IPS-18a (cell line): ENCODE results near the gene COL4A1.

ENCODE experiments used
- H3K27ac ChIP-seq: one replicate; pipeline ENCODE4 v1.5.1; 2013; ENCODE audit warnings: low read length
- H3K27me3 ChIP-seq: one replicate; pipeline ENCODE4 v1.6.1; 2013; ENCODE audit warnings: mild to moderate bottlenecking, low read length; ENCODE audit not compliant: control insufficient read depth, insufficient read depth
- H3K36me3 ChIP-seq: one replicate; pipeline ENCODE4 v1.6.1; 2013; ENCODE audit warnings: low read depth, low read length; ENCODE audit not compliant: control insufficient read depth
- H3K4me1 ChIP-seq: one replicate; pipeline ENCODE4 v1.6.1; 2013; ENCODE audit warnings: low read depth, low read length; ENCODE audit not compliant: control insufficient read depth
- H3K4me3 ChIP-seq: one replicate; pipeline ENCODE4 v1.5.1; 2013; ENCODE audit warnings: low read length
- H3K9ac ChIP-seq: one replicate; pipeline ENCODE4 v1.6.1; 2013; ENCODE audit warnings: mild to moderate bottlenecking, low read length, moderate library complexity
- H3K9me3 ChIP-seq: one replicate; pipeline ENCODE4 v1.6.1; 2013; ENCODE audit warnings: low read depth, low read length; ENCODE audit not compliant: control insufficient read depth

COL4A1 gene

DNA sequence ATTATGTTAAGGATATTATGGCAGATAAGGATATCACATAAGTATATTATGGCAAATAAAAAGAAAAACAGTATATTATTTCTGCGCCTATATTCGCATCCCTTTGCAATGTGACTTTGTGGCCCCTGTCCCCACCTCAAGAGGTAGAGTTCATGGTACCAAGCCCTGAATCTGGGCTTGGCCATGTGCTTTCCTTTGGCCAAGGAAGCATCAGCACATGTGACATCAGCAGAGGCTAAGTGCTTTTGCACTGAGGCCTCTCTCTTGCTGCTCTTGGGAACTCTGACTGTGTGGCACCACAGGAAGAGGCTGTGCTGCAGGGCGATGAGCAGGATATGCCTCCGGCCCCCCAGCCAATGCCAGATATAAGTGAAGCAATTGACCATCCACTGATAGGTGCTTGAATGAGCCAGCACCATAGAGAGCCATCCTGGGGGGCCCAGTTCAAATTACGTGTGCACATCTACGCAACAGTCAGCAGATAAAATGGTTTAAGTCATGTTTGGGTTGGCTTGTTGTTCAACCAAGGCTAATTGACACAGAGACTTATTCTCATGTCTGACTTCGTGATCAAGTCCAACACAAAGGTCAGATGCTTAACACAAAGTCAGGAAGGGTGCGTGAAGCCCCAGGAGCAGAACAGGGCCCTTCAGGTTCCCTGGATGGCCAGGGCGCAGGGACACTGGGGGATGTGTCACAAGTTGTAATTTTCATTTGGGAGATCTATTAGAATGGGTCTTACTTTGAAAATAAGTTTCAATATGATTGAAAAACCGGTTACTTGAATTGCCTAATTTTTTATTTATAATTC is 173.3 kb downstream of the COL4A1 start:
- H3K36me3 ChIP-seq: no peaks in the 10 kb centered on the region
- H3K9me3 ChIP-seq: no peaks in the 10 kb centered on the region
- H3K4me3 ChIP-seq: no peak overlapping the region
- no peak overlapping the region for H3K9ac ChIP-seq
- no peak overlapping the region for H3K27ac ChIP-seq
- peaks cover 19% of the 10 kb centered on the region for H3K27me3 ChIP-seq
- peaks cover 47% of the 10 kb centered on the region for H3K4me1 ChIP-seq

DNA sequence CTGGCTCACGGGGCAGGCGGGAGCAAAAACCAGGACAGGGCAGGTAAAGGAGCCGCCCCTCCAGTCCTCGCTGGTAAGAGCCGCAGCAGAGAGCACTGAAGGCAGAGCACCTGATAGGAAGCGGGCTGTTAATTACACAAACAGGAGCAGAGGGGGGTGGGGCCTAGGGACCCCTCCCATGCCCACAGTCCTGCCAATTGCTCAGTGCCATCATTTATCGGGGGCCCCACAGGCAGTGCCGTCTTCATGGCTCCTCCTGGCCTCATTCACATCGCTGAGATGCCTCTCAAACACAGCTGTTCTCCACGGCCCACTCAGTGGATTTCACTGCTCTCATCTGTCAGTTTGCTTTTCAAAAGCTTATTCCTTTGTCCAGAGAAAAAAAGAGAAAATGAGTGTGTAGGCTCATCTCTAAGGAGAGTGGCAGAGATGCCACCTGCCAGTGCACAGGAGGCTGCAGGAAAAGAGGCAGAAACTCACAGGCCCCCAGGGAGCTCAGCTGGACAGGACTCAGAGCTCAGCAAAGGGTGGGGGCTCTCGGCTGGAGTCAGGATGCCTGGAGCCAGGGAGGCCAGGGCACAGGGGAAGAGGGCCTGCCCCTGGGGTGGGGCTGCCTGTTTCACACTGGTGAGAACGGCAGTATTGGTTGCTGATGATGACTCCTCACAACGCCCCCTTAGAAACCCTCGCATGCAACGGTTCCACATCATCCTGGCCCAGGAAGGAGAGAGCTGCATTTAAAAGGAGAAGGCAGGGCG is 174.6 kb downstream of the COL4A1 start:
- Histone ChIP-seq H3K27ac (no peak overlapping the region), H3K4me3 (no peak overlapping the region), H3K4me1 (peaks cover 45% of the 10 kb centered on the region), H3K36me3 (no peaks in the 10 kb centered on the region), H3K9ac (no peak overlapping the region), H3K27me3 (peaks cover 8% of the 10 kb centered on the region), H3K9me3 (no peaks in the 10 kb centered on the region)

DNA sequence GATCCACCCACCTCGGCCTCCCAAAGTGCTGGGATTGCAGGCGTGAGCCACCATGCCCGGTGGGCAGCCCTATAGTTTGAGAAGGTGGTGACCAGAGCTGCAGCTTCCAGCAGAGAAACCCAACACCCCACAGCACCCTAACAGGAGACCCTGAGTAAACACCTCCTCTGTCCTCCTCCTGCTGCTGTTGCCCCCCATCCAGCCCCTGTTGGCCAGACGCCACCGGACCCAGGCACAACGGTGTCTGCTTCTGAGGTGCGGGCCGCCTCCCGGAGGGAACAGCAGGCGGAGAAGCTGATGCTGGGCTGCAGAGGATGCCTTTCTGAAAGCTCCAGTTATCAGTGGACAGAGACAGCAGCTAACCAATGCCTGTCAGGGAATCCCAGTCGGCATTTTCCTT is 175.5 kb downstream of the COL4A1 start:
- Histone ChIP-seq H3K27ac (no peak overlapping the region), H3K4me1 (peaks cover 36% of the 10 kb centered on the region), H3K36me3 (no peaks in the 10 kb centered on the region), H3K27me3 (no peaks in the 10 kb centered on the region), H3K9me3 (no peaks in the 10 kb centered on the region), H3K4me3 (no peak overlapping the region), H3K9ac (no peak overlapping the region)

DNA sequence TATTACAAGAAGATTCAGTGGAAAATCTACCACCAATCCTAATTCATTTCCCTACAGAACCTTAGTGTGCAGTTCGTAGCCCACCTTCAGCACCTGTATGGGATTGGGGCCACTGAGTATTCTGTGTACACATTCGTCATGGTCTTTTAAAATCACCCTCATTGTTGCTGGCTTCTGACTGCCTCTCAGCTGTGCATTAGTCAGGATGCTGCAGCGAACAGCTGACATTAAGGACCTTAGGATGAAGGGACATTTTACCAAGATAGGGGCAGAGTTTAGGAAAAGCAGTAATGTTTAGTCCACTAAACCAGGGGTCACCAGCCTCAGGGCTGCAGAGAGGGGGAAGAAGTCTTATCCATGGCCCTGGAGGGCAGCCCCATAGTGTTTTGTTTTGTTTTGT is 176.5 kb downstream of the COL4A1 start:
- Histone ChIP-seq H3K9me3 (no peaks in the 10 kb centered on the region), H3K4me3 (no peak overlapping the region), H3K27me3 (no peaks in the 10 kb centered on the region), H3K27ac (no peak overlapping the region), H3K4me1 (peaks cover 36% of the 10 kb centered on the region), H3K36me3 (no peaks in the 10 kb centered on the region), H3K9ac (no peak overlapping the region)

DNA sequence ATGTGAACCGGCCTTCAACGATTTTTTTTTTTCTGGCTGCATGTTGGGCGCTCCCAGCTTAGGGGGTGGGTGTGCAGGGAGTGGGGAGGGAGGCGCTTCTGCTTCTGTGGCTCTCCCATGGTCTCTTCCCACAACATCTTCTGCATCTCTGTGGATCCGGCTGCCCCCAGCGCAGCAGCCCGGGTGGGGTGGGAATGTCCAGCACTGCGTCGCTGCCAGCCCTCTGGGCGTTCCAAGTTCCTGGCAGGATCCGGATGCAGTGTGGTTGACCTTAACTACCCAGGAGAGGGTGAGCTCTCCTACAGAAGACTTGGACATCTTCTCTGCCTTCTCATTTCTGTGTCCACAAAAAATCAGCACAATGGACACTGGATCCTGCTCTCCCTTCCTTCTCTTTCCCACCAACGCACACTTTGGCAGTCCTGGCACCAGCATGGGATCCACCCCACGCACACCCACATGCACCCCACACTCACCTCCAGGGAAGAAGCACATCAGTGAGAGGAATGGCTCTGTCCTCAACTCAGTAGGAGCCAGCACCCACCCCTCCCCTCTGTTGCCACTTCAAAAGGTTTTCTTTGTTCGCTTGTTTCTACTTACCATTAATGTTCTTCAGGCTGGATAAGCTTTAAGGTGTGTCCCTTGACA is 177.3 kb downstream of the COL4A1 start:
- no peak overlapping the region for H3K9ac ChIP-seq
- peaks cover 29% of the 10 kb centered on the region for H3K4me1 ChIP-seq
- H3K4me3 ChIP-seq: no peak overlapping the region

DNA sequence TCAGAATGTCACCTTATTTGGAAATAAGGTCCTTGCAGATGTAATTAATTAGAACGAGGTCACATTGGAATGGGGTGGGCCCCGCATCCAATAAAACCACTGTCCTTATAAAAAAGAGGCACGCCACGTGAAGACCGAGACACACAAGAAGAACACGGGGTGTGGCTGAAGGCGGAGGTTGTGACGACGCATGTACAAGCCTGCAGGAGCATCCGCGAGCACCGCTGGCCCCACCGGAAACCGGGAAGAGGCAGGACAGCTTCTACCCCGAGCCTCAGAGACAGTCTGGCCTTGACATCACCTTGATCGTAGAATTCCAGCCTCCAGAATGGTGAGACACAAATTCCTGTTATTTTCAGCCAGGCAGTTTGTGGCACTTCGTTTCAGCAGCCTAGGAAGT is 177.9 kb downstream of the COL4A1 start:
- no peaks in the 10 kb centered on the region for H3K9me3 ChIP-seq
- no peak overlapping the region for H3K9ac ChIP-seq
- H3K27ac ChIP-seq: no peak overlapping the region

More for the DNA sequence above, 177.3 kb downstream of the COL4A1 start:
- Histone ChIP-seq H3K27me3 (no peaks in the 10 kb centered on the region), H3K9me3 (no peaks in the 10 kb centered on the region), H3K27ac (no peak overlapping the region), H3K36me3 (no peaks in the 10 kb centered on the region)

DNA sequence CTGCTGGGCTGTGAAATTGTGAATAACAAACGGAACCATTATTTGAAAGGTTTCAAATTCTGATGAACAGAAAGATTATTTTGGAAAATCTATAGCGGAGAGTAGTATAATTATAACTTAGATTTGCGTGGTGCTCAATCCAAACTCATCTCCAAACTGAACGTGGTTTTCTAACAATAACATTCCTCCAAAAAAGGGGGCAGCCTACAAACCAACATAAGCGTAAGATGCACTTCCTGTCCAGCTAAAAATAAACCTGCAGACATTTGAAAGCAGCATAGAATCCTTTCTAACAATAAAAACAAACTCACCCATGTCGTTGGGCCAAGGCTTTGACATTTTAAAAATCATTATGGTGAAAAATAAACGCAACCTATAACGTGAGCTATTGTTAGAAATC is 178.4 kb downstream of the COL4A1 start:
- Histone ChIP-seq H3K27me3 (no peaks in the 10 kb centered on the region), H3K4me3 (no peak overlapping the region), H3K4me1 (peaks cover 26% of the 10 kb centered on the region), H3K27ac (no peak overlapping the region), H3K9ac (no peak overlapping the region), H3K36me3 (no peaks in the 10 kb centered on the region), H3K9me3 (no peaks in the 10 kb centered on the region)

More for the DNA sequence above, 177.9 kb downstream of the COL4A1 start:
- H3K4me3 ChIP-seq: no peak overlapping the region
- peaks cover 25% of the 10 kb centered on the region for H3K4me1 ChIP-seq
- H3K27me3 ChIP-seq: no peaks in the 10 kb centered on the region
- no peaks in the 10 kb centered on the region for H3K36me3 ChIP-seq

DNA sequence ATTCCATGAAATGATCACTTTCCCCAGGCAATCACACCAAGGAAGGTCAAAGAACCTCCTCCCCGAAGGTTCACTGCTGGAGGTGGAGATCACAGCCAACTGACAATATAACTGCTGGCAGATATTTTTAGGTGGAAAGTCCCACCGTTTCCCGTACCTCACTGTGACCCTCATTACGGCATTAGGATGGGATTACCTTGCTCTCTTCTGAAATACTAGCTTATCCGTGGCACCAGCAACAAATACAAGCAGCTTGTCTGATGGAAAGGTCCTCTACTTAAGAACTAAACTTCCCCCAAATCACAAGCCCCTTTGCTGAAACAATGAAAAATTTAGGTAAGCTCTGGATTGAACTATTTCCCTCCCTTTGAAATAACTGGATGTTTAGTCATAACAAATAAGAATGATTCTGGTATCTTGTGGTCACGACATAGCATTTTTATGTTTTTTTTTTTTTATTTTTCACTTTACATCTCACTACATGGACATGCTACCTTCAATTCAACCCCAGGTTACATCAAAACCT is 178.9 kb downstream of the COL4A1 start:
- Histone ChIP-seq H3K27me3 (no peaks in the 10 kb centered on the region), H3K9ac (no peak overlapping the region), H3K4me1 (peaks cover 26% of the 10 kb centered on the region), H3K9me3 (no peaks in the 10 kb centered on the region), H3K36me3 (no peaks in the 10 kb centered on the region), H3K4me3 (no peak overlapping the region), H3K27ac (no peak overlapping the region)

DNA sequence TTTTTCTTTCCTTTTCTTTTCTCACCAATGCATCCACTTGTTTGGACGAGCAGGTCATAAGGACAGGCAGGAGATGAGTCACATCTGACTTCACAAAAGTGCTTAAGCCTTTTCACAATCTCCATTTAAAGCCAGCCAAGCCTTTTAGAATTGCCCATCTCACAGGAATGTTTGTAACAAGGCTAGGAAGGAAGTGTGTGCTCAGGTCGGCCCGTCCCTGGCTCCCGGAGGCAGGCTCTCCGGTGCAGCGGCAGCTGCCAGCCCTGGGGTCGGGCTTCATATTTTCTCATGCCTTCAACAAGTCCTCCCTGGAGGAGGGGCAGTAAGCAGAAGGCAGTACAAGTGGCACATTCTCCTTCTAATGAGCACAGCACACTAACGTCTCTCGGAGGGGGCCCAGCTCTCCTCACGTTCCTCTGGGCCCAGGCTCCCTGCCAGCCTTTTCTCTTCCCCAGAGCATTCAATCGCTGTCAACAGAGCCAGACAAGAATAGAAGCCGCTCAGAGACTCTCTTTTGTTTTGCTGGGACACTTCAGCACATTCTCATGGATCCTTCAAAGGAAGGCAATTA is 180.5 kb downstream of the COL4A1 start:
- peaks cover 14% of the 10 kb centered on the region for H3K4me1 ChIP-seq
- no peak overlapping the region for H3K4me3 ChIP-seq
- H3K9me3 ChIP-seq: no peaks in the 10 kb centered on the region
- H3K36me3 ChIP-seq: no peaks in the 10 kb centered on the region
- no peaks in the 10 kb centered on the region for H3K27me3 ChIP-seq
- H3K9ac ChIP-seq: no peak overlapping the region
- H3K27ac ChIP-seq: no peak overlapping the region

DNA sequence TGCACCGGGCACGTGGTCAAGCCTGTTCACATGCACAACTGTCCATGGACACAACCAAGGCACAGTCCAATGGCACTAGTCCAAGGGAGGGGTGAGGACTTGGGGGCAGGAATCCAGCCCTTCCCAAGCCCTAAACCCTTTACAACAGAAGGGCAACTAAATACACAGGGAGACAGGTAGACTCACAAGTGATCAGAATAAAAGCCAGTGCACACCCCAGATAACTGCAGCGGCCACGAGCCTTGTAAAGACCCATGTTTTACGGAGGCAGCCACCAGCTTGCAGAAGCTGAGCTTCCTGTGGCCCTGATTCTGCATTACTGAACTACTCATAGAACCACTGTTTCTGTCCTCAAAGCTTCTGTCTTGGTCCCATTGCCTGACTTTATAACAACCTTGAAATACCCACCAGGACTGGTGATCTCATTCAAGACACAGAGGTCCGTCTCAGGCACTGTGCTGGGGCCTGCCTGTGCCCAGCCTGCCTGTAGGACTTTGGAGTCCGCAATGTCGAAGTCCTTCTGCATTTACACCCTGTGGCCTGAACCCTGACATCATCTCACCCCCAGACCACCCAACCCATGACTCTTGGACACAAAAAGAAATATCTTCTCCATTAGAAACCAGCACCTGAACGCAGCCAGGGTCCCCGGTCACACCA is 181.2 kb downstream of the COL4A1 start:
- Histone ChIP-seq H3K9me3 (no peaks in the 10 kb centered on the region), H3K4me3 (no peak overlapping the region), H3K36me3 (no peaks in the 10 kb centered on the region), H3K9ac (no peak overlapping the region), H3K27me3 (no peaks in the 10 kb centered on the region), H3K4me1 (peaks cover 14% of the 10 kb centered on the region), H3K27ac (no peak overlapping the region)

DNA sequence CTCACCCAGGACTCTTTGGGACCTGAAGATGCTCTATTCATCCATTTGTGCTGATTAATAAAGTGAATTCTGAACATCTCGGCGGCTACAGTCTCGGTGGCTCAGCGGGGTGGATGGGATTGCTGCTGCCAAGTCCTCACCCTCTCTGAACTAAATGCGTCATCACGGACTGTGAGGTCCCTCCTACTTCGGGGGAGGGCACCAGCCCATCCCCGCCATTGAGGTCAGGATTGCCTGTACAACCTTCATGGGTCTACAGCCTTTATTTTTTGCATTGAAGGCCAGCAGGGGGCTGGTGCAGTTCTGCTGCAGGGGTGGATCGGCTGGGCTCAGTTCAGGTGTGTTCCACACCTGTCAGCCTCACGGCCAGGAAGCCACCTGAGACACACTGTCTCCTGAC is 181.8 kb downstream of the COL4A1 start:
- no peaks in the 10 kb centered on the region for H3K36me3 ChIP-seq
- peaks cover 14% of the 10 kb centered on the region for H3K4me1 ChIP-seq
- H3K9me3 ChIP-seq: no peaks in the 10 kb centered on the region
- H3K4me3 ChIP-seq: no peak overlapping the region
- H3K27ac ChIP-seq: no peak overlapping the region
- H3K9ac ChIP-seq: no peak overlapping the region
- no peaks in the 10 kb centered on the region for H3K27me3 ChIP-seq
